HT-29 (cell line): ENCODE measurements around the gene AACS. TPM values are rescaled to one million over a fixed set of nuclear protein-coding genes. Genes with fewer than 3 reads are reported as not detected.
"Not testable (repeated sequence)": the region's sequence is repeated elsewhere in the genome, so short reads cannot be mapped to it uniquely, and the experiment has no call there.

Source experiments
- DNase-seq: peaks from one replicate; pipeline ENCODE4 v3.0.0-alpha.2; 2015; ENCODE audit warnings: low spot score
- total RNA-seq: library from RNA; depleted of rRNA; stranded (reverse); fragments of >200 nt; shearing (Covaris generic); gene quantifications from 2 replicates; pipeline ENCODE4 v1.2.3, GENCODE V29; 2014

Gene AACS
- total RNA-seq, 1 experiment from 2014 or later: 46.0 TPM

- no peak for DNase-seq
These were observed 25.2 kb downstream of the AACS start for GRCh38 chr12:125090437-125090836.

GRCh38 chr12:125091401-125091800 is 26.2 kb downstream of the AACS start:
- DNase-seq: no peak

GRCh38 chr12:125092108-125092871 is 27.1 kb downstream of the AACS start:
- no peak for DNase-seq

GRCh38 chr12:125092872-125093680 is 27.8 kb downstream of the AACS start:
- peak; percentile 26 for DNase-seq

- no peak for DNase-seq
These were observed 28.6 kb downstream of the AACS start for GRCh38 chr12:125093681-125094330.

GRCh38 chr12:125096894-125097293 is 31.7 kb downstream of the AACS start:
- DNase-seq: no peak

GRCh38 chr12:125097427-125097826 is 32.2 kb downstream of the AACS start:
- no peak for DNase-seq

GRCh38 chr12:125098676-125099408 is 33.6 kb downstream of the AACS start:
- DNase-seq: no peak

- no peak for DNase-seq
These were observed 34.2 kb downstream of the AACS start for GRCh38 chr12:125099409-125099782.

- DNase-seq: peak; percentile 48
These were observed 35.6 kb downstream of the AACS start for GRCh38 chr12:125100551-125101434.

- no peak for DNase-seq
These were observed 39.7 kb downstream of the AACS start for GRCh38 chr12:125104982-125105381.

GRCh38 chr12:125105600-125105999 is 40.4 kb downstream of the AACS start:
- no peak for DNase-seq

- no peak for DNase-seq
These were observed 45.6 kb downstream of the AACS start for GRCh38 chr12:125110641-125111360.

GRCh38 chr12:125111403-125111802 is 46.2 kb downstream of the AACS start:
- DNase-seq: no peak

GRCh38 chr12:125112614-125113013 is 47.4 kb downstream of the AACS start:
- not testable (repeated sequence) for DNase-seq

GRCh38 chr12:125113263-125113662 is 48.0 kb downstream of the AACS start:
- DNase-seq: no peak

GRCh38 chr12:125113789-125114188 is 48.6 kb downstream of the AACS start:
- no peak for DNase-seq

GRCh38 chr12:125114365-125115141 is 49.3 kb downstream of the AACS start:
- DNase-seq: no peak

- peak; percentile 18 for DNase-seq
These were observed 55.3 kb downstream of the AACS start for GRCh38 chr12:125120566-125120965.
